ENCODE results near the gene RAB5A.
"Not testable (repeated sequence)": the region's sequence is repeated elsewhere in the genome, so short reads cannot be mapped to it uniquely, and the experiment has no call there.

Gene RAB5A

DNA sequence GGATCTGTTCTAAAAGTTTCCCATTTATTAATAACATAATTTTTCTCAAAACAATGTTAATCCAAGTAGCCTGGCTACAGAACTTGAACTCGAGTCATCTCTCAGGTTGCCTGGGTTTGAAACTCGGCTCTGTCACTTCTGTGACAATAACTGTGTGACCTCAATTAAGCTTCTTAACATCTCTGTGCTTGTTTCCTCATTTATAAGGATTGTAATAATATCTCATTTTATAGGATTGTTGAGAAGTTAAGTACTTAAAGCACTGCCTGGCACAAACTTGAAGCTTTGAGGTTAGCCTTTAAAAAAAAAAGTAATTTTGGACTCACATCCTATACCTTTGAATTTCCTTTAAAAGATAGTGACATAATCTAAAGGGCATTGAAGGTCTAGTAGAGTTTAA is 3.4 kb downstream of the RAB5A start:
- DNase-seq, result no peak

DNA sequence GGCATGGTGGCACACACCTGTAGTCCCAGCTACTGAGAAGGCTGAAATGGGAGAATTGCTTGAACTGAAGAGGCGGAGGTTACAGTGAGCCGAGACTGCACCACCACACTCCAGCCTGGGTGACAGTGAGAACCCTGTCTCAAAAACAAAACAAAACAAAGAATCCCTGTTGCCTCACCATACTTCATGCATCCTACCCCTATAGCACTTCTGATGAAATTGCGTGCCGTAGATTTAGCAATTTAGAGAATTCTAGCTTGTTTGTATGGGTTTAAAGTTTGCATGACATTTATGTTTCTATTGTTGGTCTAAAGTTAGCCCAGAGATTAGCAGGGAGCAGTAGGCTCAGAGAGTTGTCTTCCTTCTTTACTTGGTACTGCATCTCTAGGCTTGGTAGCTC is 7.8 kb downstream of the RAB5A start:
- DNase-seq, result no peak

DNA sequence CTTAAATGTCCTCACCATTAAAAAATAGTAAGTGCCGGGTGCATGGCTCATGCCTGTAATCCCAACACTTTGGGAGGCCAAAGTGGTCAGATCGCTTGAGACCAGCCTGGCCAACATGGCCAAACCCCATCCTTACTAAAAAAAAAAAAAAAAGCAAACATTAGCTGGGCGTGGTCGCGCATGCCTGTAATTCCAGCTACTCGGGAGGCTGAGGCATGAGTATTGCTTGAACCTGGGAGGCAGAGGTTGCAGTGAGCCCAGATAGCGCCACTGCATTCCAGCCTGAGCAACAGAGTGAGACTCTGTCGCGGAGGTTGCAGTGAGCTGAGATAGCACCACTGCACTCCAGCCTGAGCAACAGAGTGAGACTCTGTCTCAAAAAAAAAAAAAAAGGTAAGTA is 10.5 kb downstream of the RAB5A start:
- not testable (repeated sequence) for DNase-seq

DNA sequence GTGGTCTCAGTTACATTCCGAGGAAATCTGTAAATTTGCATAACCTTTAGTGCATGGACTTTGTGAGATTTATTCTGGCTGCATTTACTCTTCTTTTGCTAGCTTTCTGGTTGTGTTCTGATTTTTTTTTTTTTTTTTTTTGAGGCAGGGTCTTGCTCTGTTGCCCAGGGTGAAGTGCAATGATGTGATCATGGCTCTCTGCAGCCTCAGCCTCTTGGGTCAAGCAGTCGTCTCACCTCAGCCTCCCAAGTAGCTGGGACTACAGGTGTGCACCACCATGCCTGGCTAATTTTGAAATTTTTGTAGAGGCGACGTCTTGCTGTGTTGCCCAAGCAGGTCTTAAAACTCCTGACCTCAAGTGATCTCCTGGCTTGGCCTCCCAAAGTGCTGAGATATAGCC is 12.6 kb downstream of the RAB5A start:
- DNase-seq, result no peak

DNA sequence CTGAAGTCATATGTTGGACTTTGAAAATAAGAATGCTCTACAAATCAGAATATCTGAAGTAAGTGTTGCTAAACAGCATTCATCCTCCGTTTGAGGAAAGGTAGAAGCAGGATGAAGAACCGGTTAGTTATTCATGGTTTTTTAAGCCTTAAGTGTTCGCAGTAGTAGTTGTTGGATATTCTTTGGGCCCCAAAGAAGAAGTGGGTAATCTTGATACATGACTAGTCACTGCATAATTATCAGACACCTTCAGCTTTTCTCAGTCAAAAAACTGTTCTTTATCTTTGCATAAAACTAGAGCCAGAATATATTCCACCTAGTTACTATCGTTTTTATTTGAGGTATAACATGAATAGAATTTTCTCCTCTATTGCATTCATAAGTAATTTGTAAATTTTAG is 13.8 kb downstream of the RAB5A start:
- no peak for DNase-seq

DNA sequence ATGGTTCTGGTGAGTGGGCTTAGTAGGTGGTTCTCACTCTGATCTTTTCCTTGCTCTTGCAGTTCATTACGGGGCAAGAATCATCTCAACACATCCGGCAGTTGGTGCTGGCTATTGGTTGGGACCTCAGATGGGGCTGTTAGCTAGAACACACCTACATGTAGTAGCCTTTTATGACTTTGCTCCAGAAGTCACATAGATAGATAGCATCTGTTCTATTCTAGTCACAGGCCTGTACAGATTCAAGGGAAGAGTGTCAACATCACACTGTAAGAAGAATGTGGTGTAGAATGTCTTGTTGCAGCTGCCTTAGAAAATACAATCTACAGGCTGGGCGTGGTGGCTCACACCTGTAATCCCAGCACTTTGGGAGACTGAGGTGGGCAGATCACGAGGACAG is 15.1 kb downstream of the RAB5A start:
- DNase-seq, result no peak

DNA sequence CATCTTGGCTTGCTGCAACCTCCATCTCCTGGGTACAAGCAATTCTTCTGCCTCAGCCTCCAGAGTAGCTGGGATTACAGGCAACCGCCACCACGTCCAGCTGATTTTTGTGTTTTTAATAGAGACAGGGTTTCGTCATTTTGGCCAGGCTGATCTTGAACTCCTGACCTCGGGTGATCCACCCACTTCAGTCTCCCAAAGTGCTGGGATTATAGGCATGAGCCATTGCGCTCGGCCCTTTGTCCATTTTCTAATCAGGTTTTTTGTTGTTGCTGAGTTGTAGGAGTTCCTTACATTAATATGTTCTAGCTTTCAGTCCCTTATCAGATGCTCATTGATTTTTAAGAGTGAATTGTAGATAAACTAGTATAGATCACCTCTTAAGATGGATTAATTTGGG is 20.3 kb downstream of the RAB5A start:
- DNase-seq, result no peak

DNA sequence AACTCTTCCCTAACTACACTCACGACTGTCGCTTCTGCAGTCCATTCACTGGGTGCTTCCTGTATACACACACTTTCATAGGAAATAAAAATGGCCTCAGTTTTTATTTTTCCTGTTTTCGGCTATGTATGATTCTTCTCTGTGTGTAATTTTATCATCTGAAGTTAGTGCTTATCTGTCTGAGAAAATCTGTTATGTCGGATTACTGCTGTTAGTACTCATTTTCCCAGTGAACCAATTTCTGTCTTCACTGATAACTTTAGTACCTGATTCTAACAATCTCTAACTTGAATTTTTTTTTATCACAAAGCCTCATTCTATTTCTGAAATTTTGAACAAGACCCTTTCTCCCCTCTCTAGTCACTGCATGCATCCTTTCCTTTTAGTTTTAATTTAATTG is 20.9 kb downstream of the RAB5A start:
- no peak for DNase-seq

DNA sequence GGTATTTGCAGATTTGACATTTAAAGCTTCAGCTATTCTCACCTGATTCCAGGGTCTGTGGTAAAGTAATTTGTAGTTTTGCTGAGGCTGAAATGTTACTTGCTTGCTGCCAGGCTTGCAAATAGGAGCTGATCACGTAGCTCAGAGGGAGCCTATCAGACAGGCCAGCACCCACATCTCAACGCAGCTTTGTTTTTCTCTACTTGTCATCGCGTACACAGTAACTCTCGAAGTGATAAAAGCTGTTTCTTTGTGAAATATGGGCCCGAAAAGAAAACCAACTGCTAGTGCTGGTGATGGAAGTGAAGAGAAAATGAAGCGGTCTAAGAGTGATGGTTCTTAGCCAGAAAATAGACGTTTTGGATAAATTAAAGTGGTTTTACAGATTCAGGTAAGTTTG is 23.4 kb downstream of the RAB5A start:
- no peak for DNase-seq

DNA sequence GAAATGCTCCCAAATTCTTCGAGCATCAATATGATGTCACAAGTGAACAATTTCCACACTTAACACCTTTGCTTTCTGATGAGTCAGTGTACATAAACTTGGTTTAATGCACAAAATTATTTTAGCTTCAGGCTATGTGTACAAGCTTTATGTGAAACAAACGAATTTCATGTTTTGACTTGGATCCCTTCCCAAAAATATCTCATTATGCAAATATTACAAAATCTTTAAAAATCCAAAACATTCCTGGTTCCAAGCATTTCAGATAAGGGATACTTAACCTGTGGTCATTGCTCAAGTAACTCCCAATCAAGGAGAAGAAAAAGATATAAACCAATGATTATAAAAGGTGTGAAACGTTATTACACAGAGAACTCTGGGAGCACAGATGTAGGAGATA is 25.2 kb downstream of the RAB5A start:
- no peak for DNase-seq

DNA sequence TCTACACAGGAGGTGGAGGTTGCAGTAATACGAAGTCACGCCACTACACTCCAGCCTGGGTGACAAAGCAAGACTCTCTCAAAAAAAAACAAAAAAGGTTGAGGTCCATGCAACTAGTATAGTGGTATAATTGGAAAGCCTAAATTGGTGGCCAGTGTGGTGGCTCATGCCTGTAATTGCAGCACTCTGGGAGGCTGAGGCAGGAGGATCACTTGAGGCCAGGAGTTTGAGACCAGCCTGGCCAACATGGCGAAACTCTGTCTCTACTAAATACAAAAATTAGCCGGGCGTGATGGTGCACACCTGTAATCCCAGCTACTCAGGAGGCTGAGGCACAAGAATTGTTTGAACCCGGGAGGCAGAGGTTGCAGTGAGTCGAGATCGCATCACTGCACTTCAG is 42.0 kb downstream of the RAB5A start:
- DNase-seq, result not testable (repeated sequence)

DNA sequence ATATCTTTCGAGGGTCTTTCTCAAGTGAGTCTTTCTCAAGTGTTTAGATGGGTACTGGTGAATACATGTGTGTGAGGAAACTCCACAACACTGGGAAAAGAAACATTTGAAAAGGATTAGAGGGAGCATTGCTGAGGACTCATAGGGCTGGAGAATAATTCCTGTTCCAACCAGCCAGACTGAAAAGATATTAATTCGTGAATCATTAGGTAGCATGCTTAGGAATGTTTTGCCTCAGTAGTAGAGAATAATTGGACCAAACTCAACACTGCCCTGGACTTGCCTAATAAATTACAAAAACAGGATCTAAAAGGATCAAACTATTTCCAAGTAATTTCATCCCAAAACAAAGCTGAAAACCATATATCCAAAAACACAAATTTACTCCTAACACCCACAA is 47.9 kb downstream of the RAB5A start:
- no peak for DNase-seq

DNA sequence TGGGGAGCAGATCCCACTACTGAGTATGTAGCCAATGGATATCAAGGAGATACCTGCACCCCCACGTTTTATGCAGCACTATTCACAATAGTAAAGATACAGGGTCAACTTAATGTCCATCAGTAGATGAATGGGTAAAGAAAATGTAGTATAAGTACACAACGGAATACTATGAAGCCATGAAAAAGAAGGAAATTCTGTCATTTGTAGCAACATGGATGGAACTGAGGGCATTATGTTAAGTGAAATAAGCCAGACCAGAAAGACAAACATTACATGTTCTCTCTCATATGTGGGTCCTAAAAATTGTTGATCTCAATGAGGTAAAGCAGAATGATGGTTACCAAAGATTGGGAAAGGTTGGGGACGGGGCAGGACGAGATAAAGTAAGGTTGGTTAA is 50.6 kb downstream of the RAB5A start:
- no peak for DNase-seq

DNA sequence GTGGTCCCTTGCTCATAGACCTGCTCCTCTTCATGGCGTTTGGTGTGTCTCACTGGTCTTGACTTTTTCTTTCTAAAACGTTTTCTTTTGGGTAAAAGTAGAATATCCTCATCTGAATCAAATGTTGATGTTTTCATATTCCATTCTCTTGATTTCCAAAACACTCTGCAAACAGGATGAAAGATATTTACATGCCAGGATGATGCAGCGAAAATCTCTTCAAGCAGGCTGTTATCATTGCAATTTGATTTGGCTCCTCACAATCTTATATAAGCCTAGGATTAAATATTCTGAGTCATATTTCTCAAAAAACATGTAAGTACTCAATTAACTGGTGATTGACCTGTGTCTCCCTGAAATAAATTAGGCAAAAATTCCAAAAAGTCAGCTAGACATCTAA is 55.0 kb downstream of the RAB5A start:
- no peak for DNase-seq

DNA sequence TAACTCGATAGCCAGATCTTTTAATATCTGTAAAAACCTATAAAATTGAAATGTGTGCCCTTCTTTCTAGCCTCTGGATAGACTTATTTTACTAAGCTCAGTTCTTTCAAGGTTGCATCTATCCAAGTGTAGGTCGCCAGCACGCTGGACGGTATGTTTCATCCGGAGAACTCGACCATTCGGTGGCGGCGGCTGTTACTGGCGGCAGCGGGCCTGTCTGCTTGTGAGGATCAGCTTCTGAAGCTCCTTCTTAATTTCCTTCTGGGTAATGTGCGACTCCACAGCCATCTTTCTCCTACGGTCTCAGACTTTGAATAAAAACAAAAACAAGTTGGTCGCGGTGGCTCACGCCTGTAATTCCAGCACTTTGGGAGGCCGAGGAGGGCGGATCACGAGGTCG is 61.1 kb downstream of the RAB5A start:
- no peak for DNase-seq

DNA sequence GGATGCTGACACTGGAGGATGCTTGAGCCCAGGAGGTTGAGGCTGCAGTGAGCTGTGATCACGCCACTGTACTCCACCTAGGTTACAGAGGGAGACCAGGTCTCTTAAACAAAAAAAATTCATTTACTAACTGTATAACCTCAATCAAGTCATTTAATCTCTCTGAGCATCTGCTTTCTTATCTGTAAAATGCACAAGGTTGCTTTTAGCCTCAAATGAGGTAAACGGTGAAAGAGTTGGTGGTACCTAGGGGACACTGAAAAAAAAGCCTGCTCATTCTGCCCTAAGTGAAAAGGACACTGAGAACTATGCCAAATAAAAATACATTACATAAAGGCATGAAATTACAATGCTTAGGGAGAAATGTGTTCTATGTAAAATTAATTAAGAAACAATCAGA is 61.7 kb downstream of the RAB5A start:
- DNase-seq, result no peak

DNA sequence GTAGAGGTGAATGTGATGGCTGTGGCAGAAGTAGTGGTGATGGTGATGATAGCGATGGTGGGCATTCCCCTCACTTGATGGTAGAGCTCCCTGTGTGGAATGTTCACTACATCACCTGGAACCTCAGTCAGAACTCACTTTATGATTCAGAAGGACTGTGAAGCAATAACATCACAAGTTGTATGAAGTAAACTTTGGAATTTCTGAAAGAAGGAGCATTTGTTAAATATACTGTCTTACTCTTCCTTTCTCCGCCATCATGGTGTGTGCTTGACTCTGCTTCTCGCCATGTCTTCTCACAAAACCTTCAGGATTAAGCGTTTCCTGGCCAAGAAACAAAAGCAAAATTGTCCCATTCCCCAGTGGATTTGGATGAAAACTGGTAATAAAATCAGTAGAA is 65.3 kb downstream of the RAB5A start, which contains the start of gene PP2D1:
Gene PP2D1, minus strand, starts transcription at position 101 of the 400 bp plus-strand sequence. CDS start 192 bp downstream, outside the sequence.
- no peak for DNase-seq

DNA sequence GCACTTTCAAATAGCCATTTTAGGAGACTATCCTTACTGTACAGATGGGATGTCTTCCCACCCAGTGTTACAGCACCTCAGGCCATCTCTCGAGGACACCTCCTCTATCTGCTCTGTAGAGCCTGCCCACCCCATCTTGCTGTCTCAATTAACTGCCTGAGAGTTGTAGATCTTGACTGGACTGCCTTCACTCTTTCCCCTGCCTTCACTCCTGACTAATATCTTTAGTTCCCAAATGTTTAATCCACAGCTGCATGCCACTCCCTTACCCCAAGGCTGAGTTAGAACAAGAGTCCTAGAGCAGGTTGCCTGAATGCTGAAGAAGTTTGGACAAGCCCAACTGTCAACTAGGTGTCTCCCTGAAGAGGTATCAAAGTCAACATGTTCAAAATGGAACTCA is 66.5 kb downstream of the RAB5A start:
- DNase-seq, result no peak

DNA sequence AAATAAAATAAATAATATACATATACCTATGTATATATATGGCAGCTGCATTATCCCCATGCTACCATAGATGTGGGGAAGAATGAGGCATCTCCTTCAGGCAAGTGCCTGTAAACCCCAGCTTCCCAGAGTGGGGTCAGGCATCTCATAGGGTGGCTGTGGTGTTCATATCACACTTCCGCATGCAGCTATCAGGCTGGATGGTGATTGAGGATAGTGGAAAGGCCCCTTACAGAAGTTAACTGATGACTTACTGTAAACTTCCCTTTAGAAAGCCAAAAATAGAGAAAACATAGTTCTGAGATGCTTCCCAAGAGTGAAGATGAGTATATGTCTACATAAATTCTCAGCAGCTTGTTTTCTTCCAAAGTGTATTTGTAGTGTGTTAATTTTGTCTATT is 68.6 kb downstream of the RAB5A start:
- no peak for DNase-seq

DNA sequence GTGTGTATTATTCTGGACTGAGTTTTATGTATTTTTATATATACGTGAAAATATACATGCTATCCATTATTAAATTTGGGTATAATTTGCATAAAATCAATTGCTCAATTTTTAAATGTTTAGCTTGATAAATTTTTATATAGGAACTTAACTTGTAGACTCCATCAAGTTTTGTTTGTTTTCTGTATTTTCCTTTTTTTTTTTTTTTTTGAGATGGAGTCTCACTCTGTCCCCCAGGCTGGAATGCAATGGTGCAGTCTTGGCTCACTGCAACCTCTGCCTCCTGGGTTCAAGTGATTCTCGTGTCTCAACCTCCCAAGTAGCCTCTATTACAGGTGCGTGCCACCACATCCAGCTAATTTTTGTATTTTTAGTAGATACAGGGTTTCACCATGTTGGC is 69.2 kb downstream of the RAB5A start:
- not testable (repeated sequence) for DNase-seq

DNA sequence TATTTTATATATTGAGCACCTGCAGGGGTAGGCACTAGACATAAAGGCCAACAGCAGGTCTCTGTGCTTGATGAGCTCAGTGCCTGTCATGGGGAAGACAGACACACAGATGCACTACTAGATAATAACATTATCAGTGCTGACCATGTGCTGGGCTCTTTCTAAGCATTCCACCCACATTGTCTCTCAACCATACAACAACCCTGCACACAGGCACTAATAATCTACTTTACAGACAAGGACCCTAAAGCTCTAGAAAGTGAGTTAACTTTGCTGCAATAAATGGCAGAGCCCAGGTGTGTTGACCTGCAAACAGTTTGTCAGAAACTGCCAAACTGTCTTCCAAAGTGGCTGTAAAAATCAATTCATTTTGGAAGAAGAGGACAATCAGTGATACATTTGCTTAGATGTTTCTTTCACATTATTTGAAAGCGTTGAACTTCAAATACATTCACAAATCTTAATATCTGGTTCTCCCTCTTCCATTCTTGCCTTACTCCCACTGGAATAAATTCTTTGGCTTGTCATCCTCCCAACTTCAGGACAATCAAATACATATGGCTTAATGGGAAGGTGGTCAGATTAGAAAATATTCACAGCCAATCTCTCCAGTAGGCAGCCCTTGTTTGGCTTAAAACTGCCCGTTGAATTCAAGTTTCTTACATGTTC is 76.2 kb downstream of the RAB5A start:
- no peak for DNase-seq

DNA sequence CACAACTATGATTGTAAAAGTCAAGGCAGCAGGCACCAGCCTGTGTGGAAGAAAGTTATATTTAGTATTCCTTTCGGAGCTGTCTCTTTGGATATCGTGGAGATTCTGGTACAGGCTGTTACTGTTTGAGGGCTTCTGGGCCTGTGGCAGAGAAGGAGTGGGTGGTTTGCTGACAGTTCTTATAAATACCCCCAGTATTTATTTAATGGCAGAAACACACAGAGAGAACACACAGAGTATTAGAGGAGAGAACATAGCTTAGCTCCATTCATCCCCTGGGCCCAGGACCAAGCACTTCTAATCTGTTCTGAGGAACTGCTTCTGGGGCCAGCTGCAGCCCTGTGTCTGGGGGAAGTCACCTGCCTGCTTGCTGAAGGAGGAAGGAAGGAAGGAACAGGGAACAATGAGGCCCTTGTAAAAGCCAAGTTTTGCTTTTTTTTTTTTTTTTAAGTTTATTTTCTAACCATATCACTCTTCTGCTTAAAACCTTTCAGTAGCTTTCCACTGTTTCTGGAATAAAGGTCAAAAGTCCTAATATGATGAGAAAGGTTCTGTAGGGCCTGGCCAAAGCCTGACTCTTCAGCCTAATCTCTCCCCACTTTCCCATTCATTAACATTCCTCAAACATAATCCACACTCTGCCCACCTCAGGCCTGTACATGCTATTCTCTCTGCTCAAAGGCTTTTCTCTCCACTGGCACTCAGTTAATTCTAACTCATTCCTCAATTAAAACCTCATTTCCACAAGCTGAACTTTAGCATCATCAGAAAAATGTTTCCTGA is 76.9 kb downstream of the RAB5A start:
- no peak for DNase-seq

DNA sequence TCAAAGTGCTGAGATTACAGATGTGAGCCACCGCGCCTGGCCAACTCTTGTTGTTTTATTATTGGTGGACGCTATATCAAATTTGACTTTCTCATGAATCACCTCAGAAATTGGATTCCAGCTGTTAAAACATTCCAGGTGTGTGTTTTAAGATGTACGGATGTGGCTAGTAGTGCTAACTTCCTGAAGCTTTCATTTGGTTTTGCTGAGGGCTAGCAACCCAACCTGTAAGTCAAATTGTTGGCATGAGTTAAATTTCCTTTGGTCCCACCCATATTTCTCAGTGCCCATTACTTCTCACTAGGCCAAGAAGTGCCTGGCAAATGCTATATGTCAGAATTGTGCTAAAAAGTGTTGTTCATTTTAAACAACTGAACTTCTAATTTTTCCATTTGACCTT is 80.2 kb downstream of the RAB5A start:
- no peak for DNase-seq

DNA sequence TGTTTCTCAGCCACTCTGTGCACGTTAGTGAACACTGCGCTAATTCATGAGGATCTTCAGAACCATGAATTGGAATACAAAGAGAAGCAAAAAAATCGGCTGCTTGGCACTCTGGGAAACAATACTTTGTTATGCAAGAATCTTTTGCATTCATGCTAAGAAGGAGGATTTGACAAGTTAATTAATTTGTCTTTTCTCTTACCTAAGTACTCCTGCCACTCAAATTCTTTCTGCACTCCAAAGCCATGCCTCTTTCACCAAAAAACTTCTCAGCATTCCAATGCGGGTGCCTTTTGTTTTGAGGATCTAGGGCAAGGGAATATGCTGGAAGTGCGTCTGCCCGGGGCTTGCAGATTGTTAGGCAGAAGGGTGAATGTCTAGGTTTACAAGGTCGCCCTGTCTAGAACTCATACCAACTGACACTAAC is 82.0 kb downstream of the RAB5A start:
- no peak for DNase-seq

DNA sequence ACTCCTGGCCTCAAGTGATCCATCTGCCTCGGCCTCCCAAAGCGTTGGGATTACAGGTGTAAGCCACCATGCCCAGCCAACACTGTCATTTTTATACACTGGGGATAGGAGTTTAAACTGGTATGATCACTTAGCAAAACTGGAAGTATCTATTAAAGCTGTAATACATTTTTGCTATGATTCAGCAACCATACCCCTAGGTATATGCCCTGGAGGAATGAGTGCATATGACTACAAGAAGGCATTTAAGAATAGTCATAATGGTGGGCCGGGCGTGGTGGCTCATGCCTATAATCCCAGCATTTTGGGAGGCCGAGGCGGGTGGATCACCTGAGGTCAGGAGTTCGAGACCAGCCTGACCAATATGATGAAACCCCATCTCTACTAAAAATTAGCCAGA is 85.0 kb downstream of the RAB5A start:
- DNase-seq, result not testable (repeated sequence)

All from activated T-cell treated with anti-CD3 and anti-CD28 coated beads for 4 hours (primary cell).